NCI-H128 (cell line): ENCODE measurements around the gene OR51A7.
"Not testable (repeated sequence)": the region's sequence is repeated elsewhere in the genome, so short reads cannot be mapped to it uniquely, and the experiment has no call there.

Source experiments
- DNase-seq: peaks from one replicate; lab custom pipeline; 2025; ENCODE audit not compliant: unreplicated experiment; lab: John Stamatoyannopoulos, UW

The OR51A7 gene, protein sequence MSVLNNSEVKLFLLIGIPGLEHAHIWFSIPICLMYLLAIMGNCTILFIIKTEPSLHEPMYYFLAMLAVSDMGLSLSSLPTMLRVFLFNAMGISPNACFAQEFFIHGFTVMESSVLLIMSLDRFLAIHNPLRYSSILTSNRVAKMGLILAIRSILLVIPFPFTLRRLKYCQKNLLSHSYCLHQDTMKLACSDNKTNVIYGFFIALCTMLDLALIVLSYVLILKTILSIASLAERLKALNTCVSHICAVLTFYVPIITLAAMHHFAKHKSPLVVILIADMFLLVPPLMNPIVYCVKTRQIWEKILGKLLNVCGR

DNA sequence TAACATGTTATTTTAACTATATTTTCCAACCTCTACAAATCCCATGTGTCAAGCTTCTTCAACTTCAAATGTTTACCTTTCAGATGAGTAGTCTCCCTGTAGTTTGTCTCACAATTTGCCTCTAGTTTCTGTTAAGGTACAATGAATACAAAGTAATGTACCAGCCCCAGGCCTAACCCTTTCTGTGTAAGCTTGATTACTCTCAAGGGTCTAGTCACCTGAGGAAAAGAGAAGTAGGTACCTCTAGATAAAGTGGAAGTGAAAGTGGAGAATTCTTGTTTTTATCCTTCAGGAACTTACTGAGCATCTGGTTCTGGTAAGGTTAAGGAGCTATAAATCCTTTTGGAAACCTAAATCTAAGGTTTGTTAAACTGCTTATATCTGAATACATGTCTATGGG lies at the start of gene OR51A7:
Gene OR51A7, plus strand, starts transcription at position 300 of the 400 bp plus-strand sequence. CDS start 3,587 bp downstream, outside the sequence.
- DNase-seq, result no peak

GRCh38 chr11:4854286-4854685 lies 49.3 kb upstream of the OR51A7 start:
- DNase-seq, result not testable (repeated sequence)

GRCh38 chr11:4862447-4863236 lies 40.9 kb upstream of the OR51A7 start:
- no peak for DNase-seq

DNA sequence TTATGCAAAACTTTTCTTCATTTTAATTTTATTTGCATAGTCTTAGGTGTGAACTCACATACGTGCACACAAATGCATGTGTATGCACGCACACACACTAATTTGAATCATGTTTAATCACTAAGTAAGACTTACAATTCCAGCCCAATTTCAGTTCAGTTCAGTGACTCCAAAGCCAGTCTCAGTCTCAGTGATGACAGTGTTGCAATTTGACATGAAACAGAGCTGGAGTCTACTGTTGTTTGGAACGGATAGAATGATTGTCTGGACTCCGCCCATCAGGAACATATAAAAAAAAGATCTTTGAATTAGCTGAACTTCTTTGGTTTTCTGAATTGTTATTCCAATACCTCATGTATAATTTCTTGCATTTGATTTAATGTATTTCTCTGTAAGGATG lies 39.7 kb upstream of the OR51A7 start:
- DNase-seq, result no peak

DNA sequence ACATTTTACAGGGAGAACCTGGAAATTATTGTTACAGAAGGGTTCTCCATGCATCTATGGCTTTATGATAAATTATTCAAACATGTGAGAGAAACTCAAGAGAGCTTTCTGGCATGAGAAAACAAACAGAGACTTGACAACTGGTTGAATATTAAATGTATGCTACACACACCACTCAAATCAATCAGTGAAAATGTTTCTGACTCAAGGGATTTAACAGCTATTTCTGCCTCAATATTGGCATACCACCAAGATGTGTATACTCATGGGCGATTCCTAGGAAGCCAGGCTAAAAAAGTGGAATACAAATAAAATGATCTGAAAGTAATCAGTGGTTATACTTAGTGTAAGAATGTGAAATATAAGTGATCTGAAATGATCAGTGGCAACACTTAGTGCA lies 37.7 kb upstream of the OR51A7 start:
- no peak for DNase-seq

DNA sequence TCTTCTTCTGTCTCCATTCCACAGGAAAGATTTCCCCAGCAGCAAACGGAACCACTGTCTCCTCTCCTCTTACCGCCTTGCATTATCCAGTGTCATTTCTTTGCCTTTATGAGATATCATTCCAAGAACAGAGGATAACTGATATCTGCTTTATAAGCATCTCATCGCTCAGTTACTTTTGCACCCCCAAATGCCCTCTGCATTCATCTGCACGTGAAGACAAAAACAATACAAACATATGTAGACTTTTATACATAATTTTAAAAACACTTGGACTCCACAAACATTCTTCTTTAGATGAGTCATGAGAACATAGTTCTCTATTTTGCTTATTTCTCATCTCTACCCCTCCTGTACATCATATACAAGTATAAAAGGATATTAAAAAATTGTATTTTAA lies 22.4 kb upstream of the OR51A7 start:
- no peak for DNase-seq

DNA sequence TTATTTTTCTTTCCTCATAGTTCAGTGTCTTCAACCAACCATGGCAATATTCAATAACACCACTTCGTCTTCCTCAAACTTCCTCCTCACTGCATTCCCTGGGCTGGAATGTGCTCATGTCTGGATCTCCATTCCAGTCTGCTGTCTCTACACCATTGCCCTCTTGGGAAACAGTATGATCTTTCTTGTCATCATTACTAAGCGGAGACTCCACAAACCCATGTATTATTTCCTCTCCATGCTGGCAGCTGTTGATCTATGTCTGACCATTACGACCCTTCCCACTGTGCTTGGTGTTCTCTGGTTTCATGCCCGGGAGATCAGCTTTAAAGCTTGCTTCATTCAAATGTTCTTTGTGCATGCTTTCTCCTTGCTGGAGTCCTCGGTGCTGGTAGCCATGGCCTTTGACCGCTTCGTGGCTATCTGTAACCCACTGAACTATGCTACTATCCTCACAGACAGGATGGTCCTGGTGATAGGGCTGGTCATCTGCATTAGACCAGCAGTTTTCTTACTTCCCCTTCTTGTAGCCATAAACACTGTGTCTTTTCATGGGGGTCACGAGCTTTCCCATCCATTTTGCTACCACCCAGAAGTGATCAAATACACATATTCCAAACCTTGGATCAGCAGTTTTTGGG lies 21.6 kb upstream of the OR51A7 start, which contains the start of gene OR51T1:
Gene OR51T1, plus strand, starts transcription at position 41 of the 641 bp plus-strand sequence. Its CDS starts 0 bp downstream, at position 41.
- no peak for DNase-seq

DNA sequence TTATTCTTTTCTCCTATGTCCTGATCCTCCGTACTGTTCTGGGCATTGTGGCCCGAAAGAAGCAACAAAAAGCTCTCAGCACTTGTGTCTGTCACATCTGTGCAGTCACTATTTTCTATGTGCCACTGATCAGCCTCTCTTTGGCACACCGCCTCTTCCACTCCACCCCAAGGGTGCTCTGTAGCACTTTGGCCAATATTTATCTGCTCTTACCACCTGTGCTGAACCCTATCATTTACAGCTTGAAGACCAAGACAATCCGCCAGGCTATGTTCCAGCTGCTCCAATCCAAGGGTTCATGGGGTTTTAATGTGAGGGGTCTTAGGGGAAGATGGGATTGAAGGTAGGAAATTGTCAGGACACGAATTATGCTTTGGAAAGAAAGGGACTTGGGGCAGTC lies 21.0 kb upstream of the OR51A7 start:
- no peak for DNase-seq

GRCh38 chr11:4884361-4884760 lies 19.2 kb upstream of the OR51A7 start:
- DNase-seq, result no peak

GRCh38 chr11:4886186-4886585 lies 17.4 kb upstream of the OR51A7 start:
- DNase-seq, result no peak

DNA sequence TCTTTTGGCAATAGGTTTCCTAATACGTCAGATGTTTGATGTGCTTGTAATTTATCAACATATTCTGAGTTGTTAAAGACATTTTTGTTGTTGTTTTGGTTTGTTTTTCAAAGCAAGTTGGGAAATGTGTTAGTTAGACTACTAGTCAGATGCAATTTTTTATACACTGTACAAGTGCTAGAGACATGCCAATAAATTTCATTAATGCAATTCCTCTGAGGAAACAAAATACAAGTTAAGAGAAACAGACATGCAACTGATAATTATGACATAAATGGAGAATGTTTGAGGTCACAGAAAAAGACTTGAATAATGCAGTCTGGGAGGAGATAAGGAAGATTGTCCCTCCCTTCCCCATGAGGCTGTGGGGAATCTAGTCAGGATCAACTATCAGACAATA lies 16.0 kb upstream of the OR51A7 start:
- DNase-seq, result no peak

DNA sequence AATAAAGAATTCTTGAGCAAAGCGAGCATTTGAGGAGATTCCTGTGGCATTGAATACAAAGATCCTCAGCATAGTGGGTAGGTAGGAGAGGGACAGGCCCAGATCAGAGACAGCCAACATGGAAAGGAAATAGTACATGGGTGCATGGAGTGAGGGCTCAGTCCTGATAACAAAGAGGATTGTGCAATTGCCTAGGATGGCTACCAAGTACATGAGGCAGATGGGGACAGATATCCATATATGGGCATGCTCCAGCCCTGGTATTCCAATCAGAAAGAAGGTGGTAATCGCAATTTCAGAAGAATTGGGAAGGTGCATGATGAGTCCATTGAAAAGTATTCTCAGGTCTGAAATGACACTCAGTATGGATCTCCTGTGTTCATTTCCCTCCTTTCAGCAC lies 13.3 kb upstream of the OR51A7 start:
- DNase-seq, result no peak

GRCh38 chr11:4891996-4892640 lies 11.5 kb upstream of the OR51A7 start:
- DNase-seq, result no peak

GRCh38 chr11:4916581-4916980 lies 13.0 kb downstream of the OR51A7 start:
- DNase-seq, result no peak

- DNase-seq, result no peak
Measured at GRCh38 chr11:4919250-4919649, 15.7 kb downstream of the OR51A7 start, which contains the start of gene OR51G2. Gene OR51G2, minus strand, starts transcription at chr11:4919350. Its CDS starts 3,687 bp downstream, at chr11:4915663.

DNA sequence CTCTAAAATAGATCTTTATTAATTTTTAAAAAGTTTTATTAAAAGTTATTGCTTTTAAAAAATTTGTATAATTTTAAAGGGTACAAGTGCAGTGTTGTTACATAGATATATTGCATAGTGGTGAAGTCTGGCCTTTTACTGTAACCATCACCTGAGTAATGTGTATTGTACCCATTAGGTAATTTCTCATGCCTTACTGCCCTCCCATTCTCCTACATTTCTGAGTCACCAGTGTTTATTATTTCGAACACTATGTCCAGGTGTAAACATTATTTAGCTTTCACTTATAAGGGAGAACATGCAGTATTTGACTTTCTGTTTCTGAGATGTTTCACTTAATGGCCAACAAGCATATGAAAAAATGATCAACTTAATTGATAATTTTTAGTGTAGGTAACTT lies 18.2 kb downstream of the OR51A7 start:
- no peak for DNase-seq

- no peak for DNase-seq
Measured at GRCh38 chr11:4922304-4922703, 18.7 kb downstream of the OR51A7 start.

GRCh38 chr11:4924239-4924638 lies 20.7 kb downstream of the OR51A7 start, which contains the start of gene OR51G1:
Gene OR51G1, minus strand, starts transcription at chr11:4924339. Its CDS starts 0 bp downstream, at chr11:4924339.
- no peak for DNase-seq

DNA sequence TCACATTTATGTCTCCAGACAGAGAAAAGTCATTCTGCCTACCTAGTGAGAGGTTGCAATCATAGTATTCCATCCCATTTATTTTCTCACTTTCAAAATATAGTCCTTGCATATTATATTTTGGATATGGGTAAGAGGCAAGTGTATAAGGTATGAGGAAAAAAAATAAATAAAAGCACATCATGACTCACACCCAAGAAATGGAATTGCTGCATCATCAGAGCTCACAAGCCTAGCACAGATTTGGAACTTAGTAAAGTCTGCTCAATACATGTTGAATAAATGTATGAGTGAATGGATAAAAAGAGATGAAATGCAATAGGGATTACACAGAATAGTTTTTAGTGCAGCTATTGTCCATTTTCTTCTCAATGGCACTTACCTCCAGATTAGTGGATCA lies 23.0 kb downstream of the OR51A7 start:
- DNase-seq, result no peak

DNA sequence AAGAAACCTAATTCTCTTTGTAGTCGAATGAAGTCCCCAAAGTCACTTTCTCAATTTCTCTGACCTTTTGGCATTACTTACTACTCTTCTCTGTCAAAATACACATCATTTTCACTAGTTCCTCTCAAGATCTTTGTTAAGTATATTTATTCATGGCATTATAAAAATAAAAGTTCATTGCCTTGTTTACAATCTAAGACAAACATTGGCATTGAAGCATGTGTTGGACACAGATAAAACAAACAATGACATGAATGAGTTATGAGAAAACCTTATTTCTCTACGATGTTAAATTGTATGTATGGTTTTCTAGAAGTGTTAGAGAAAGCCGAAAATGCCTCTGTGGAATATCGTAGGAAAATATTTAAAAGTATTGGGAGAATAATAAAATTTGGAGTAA lies 29.2 kb downstream of the OR51A7 start:
- no peak for DNase-seq

GRCh38 chr11:4936745-4937144 lies 33.2 kb downstream of the OR51A7 start:
- no peak for DNase-seq
